SK-N-SH (cell line): Measurements from ENCODE around the gene DTX1.

Experiments used
- EZH2phosphoT487 ChIP-seq: fragments of 200-600 bp; sonication (generic); IDR thresholded peaks from 2 replicates; pipeline ENCODE4 v1.6.1; 2017; ENCODE audit warnings: low read depth, mixed run types, mild to moderate bottlenecking, antibody characterized with exemption, moderate library complexity, borderline replicate concordance
- MXI1 ChIP-seq: IDR thresholded peaks from 2 replicates; pipeline ENCODE4 v1.6.1; 2012; ENCODE audit warnings: mild to moderate bottlenecking, low read depth, low read length, improper control_type of control experiment
- NRF1 ChIP-seq: IDR thresholded peaks from 2 replicates; pipeline ENCODE4 v1.6.1; 2012; ENCODE audit warnings: low read depth, mild to moderate bottlenecking, low read length
- POLR2AphosphoS5 ChIP-seq: IDR thresholded peaks from 2 replicates; pipeline ENCODE4 v1.6.1; 2012; ENCODE audit warnings: low read depth, low read length
- REST ChIP-seq: IDR thresholded peaks from 2 replicates; pipeline ENCODE4 v1.6.1; 2012; ENCODE audit warnings: mild to moderate bottlenecking, low read depth, low read length, moderate library complexity
- SIN3A ChIP-seq: IDR thresholded peaks from 2 replicates; pipeline ENCODE4 v1.6.1; 2012; ENCODE audit warnings: low read depth, mild to moderate bottlenecking, low read length, moderate library complexity, borderline replicate concordance
- TAF1 ChIP-seq: IDR thresholded peaks from 2 replicates; pipeline ENCODE4 v1.6.1; 2012; ENCODE audit warnings: low read depth, mild to moderate bottlenecking, low read length, moderate library complexity, borderline replicate concordance
- TF ChIP-seq, protein P1 (sequence below): fragments of 200-600 bp; sonication (generic); IDR thresholded peaks from 2 replicates; pipeline ENCODE4 v1.6.1; 2017; ENCODE audit warnings: antibody characterized with exemption, mild to moderate bottlenecking, moderate library complexity
- TF ChIP-seq, protein P2 (sequence below): fragments of 150-350 bp; IDR thresholded peaks from 2 replicates; pipeline ENCODE4 v1.6.1; 2016; ENCODE audit warnings: mild to moderate bottlenecking, low read depth, low read length

- TF ChIP-seq EZH2phosphoT487: no peak
- no peak for TF ChIP-seq REST
- no peak for TF ChIP-seq SIN3A
- TF ChIP-seq NRF1: no peak
- no peak for TF ChIP-seq MXI1
- TF ChIP-seq, protein P1, sequence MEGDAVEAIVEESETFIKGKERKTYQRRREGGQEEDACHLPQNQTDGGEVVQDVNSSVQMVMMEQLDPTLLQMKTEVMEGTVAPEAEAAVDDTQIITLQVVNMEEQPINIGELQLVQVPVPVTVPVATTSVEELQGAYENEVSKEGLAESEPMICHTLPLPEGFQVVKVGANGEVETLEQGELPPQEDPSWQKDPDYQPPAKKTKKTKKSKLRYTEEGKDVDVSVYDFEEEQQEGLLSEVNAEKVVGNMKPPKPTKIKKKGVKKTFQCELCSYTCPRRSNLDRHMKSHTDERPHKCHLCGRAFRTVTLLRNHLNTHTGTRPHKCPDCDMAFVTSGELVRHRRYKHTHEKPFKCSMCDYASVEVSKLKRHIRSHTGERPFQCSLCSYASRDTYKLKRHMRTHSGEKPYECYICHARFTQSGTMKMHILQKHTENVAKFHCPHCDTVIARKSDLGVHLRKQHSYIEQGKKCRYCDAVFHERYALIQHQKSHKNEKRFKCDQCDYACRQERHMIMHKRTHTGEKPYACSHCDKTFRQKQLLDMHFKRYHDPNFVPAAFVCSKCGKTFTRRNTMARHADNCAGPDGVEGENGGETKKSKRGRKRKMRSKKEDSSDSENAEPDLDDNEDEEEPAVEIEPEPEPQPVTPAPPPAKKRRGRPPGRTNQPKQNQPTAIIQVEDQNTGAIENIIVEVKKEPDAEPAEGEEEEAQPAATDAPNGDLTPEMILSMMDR: no peak
- TF ChIP-seq POLR2AphosphoS5: no peak
- TF ChIP-seq, protein P2, sequence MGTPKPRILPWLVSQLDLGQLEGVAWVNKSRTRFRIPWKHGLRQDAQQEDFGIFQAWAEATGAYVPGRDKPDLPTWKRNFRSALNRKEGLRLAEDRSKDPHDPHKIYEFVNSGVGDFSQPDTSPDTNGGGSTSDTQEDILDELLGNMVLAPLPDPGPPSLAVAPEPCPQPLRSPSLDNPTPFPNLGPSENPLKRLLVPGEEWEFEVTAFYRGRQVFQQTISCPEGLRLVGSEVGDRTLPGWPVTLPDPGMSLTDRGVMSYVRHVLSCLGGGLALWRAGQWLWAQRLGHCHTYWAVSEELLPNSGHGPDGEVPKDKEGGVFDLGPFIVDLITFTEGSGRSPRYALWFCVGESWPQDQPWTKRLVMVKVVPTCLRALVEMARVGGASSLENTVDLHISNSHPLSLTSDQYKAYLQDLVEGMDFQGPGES: no peak
- TF ChIP-seq TAF1: no peak
Observed at GRCh38 chr12:113145720-113146551, 89.4 kb downstream of the DTX1 start.
